ENCODE measurements around the gene GALNT18.

Gene GALNT18

DNA sequence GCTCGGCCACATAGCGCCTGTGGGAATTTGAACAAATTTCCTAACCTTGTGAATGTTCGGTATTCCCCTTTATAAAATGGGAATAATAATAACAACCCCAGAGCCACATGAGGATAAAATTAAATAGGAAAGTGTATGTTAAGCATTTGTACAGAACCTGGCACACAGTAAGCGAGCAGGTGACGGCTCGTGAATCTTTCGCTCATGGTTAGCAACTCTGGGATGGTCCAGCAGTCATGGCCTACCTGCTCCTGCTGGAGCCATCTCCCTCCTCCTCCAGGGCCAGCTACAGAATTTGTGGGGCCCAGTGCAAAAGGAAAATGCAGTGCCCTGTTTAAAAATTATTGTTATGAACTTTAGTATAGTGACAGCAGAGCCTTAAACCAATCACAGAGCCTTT lies 180.3 kb downstream of the GALNT18 start:
- H3K4me3 ChIP-seq (ENCODE audit: low read length): no peak overlapping the region
- TF ChIP-seq, protein P1, sequence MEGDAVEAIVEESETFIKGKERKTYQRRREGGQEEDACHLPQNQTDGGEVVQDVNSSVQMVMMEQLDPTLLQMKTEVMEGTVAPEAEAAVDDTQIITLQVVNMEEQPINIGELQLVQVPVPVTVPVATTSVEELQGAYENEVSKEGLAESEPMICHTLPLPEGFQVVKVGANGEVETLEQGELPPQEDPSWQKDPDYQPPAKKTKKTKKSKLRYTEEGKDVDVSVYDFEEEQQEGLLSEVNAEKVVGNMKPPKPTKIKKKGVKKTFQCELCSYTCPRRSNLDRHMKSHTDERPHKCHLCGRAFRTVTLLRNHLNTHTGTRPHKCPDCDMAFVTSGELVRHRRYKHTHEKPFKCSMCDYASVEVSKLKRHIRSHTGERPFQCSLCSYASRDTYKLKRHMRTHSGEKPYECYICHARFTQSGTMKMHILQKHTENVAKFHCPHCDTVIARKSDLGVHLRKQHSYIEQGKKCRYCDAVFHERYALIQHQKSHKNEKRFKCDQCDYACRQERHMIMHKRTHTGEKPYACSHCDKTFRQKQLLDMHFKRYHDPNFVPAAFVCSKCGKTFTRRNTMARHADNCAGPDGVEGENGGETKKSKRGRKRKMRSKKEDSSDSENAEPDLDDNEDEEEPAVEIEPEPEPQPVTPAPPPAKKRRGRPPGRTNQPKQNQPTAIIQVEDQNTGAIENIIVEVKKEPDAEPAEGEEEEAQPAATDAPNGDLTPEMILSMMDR (IDR thresholded peaks at IDR 0.05; ENCODE audit: insufficient read depth, low read depth, low read length, missing control alignments): no peak
- DNase-seq (ENCODE audit: low read depth): no peak

DNA sequence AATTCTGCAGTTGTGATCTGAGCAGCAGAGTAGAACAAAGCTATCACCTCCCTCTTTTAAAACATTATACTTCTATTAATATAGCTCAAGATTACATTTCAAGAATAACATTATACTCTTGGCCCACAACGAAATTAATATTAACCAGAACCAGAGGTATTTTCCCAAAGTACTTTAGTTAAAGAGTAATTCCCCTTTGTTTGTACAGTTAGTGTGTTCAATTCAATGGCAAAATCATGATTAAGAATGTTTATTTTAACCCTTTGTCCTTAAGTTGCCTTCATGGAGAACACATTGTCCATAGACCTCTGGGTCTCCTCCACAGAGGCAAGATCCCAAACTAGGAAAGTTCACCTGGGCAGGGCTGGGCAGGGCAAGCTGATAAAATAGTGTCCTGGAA lies 180.7 kb downstream of the GALNT18 start:
- no peak overlapping the region for H3K4me3 ChIP-seq (ENCODE audit: low read length)
- no peak for DNase-seq (ENCODE audit: low read depth)
- TF ChIP-seq, protein P1 (IDR thresholded peaks at IDR 0.05; ENCODE audit: insufficient read depth, low read depth, low read length, missing control alignments): no peak

DNA sequence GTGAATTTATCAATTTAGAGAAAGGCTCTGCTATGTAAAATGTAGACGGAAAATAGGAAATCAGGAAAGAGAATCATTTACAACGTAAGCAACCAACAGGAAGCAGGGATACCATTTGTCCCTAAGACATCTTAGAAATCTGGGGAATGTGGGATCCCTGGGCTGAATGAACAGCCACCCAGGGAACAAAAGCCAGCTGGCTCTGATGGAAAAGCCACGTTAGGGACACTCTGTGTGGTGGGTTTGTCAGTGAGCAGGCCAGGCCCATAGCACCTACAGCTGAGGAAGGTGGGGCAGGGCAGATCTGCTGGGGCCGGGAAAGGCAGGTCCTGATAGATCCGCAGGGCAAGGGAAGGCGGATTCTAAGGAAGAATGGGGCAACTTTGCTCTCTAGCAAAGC lies 181.7 kb downstream of the GALNT18 start:
- no peak overlapping the region for H3K4me3 ChIP-seq (ENCODE audit: low read length)
- DNase-seq (ENCODE audit: low read depth): no peak
- TF ChIP-seq, protein P1 (IDR thresholded peaks at IDR 0.05; ENCODE audit: insufficient read depth, low read depth, low read length, missing control alignments): no peak

DNA sequence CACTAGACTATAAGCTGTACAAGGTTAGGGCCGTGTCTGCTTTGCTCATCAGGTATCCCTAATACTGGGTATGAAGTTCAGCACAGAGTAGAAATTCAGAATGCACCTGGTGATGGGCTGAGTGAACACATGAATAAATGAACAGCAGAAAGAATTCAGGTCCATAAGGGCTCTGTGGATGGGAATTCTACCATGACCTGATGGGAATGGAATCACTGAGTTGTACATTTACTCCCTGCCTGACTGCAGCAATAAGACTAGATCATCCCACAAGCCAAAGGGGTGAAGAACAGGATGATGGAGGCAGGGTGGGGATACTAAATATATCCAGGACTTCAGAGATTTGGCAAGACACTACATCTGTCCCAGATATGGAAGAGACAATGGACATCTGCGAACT lies 182.2 kb downstream of the GALNT18 start:
- TF ChIP-seq, protein P1 (IDR thresholded peaks at IDR 0.05; ENCODE audit: insufficient read depth, low read depth, low read length, missing control alignments): no peak
- no peak for DNase-seq (ENCODE audit: low read depth)
- H3K4me3 ChIP-seq (ENCODE audit: low read length): no peak overlapping the region

DNA sequence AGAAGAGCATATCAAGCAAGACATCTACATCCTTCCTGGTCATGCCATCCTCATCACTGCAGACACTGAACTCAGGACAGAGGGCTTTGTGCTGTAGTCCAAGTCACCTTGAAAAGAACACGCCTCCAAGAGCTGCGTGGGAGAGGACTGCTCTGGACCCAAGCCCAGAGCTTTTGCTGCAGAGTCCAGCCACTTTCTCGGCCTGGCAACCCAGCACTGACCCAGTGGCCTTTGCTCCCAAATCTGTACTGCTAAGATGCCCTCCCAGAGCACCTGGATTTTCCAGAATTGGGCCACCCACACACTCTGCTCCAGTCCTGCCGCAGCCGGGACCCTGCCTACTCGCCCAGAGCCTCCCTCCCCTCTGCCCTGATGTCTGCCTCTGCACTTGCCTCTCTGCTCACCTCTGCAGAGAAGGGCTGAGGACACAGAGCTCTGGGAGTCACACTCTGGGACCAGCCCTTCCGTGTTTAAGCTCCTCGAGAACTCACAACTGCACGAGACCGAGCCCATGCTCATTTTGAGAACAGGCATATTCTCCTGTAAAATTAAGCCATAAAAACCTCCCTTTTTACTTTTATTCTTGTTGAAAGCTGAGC lies 185.0 kb downstream of the GALNT18 start:
- TF ChIP-seq, protein P1 (IDR thresholded peaks at IDR 0.05; ENCODE audit: insufficient read depth, low read depth, low read length, missing control alignments): no peak
- DNase-seq (ENCODE audit: low read depth): no peak
- H3K4me3 ChIP-seq (ENCODE audit: low read length): no peak overlapping the region

DNA sequence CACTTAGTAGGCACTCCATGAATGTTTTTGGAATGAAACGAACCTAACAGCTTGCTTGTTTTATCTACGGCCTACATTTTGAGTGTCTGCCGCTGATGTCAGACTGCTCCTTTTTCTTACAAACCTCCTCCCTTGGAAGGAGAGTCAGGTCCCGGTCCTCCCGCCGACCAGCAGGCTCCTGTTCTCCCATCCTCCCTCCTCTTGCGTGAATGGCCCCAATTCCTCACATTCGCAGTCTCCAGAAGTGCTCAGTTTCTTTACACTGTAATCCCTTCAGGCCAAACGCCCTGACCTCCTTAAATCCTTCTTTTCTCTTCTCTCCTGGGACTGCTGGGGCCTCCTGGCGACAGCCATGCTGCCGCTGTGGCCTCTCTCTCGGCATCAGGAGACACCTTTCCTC lies 186.2 kb downstream of the GALNT18 start:
- H3K4me3 ChIP-seq (ENCODE audit: low read length): no peak overlapping the region
- TF ChIP-seq, protein P1 (IDR thresholded peaks at IDR 0.05; ENCODE audit: insufficient read depth, low read depth, low read length, missing control alignments): no peak
- DNase-seq (ENCODE audit: low read depth): no peak

DNA sequence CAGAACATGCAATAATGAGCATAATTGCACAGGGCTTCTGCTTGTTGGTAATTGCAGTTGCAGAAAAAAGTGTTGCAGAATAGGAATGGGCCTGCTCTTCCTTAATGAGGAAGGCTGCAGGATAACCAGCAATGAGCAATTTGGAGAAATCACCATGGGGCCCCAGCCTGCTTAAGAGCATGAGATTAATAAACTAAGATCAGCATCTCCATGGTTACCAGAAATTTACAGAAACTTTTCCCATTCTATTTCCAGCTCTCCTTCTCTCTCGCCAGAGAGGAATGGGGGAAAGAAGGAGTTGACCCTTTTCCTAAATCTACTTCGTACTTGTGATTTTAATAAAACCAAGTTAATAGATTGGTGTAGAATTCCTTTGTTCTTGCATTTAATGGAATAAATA lies 187.8 kb downstream of the GALNT18 start:
- TF ChIP-seq, protein P1 (IDR thresholded peaks at IDR 0.05; ENCODE audit: insufficient read depth, low read depth, low read length, missing control alignments): no peak
- H3K4me3 ChIP-seq (ENCODE audit: low read length): no peak overlapping the region
- DNase-seq (ENCODE audit: low read depth): no peak

All from epithelial cell of esophagus (primary cell).